Neural cell (in vitro differentiated cells): ENCODE results near the gene IFNA14. TPM values are rescaled to one million over a fixed set of nuclear protein-coding genes. Genes with fewer than 3 reads are reported as not detected.
"Not testable (repeated sequence)": the region's sequence is repeated elsewhere in the genome, so short reads cannot be mapped to it uniquely, and the experiment has no call there.

ENCODE experiments used
- H2AFZ ChIP-seq: fragments of 200-600, 300-800 bp; sonication (generic), shearing (Covaris generic); 2 replicates; pipeline ENCODE4 v1.6.0; 2014; ENCODE audit warnings: low read depth, mild to moderate bottlenecking, antibody characterized with exemption, low read length, moderate library complexity
- H3F3A ChIP-seq: fragments of 200-600 bp; shearing (Covaris generic); 2 replicates; pipeline ENCODE4 v1.6.1; 2016; ENCODE audit warnings: mild to moderate bottlenecking, moderate library complexity, mixed read lengths, antibody characterized with exemption, low read length; ENCODE audit not compliant: insufficient read depth, poor library complexity, severe bottlenecking
- H3K27ac ChIP-seq: fragments of 200-600, 300-800 bp; sonication (generic), shearing (Covaris generic); 2 replicates; pipeline ENCODE4 v1.5.1; 2014; ENCODE audit warnings: mild to moderate bottlenecking, low read length, moderate library complexity
- H3K27me3 ChIP-seq: fragments of 300-800, 200-600 bp; sonication (generic), shearing (Covaris generic); 2 replicates; pipeline ENCODE4 v1.6.0; 2014; ENCODE audit warnings: mild to moderate bottlenecking, low read depth, low read length, moderate library complexity; ENCODE audit not compliant: insufficient read depth
- H3K36me3 ChIP-seq: fragments of 300-800, 200-600 bp; sonication (generic), shearing (Covaris generic); 2 replicates; pipeline ENCODE4 v1.5.1; 2014; ENCODE audit warnings: mild to moderate bottlenecking, antibody characterized with exemption, low read length, moderate library complexity; ENCODE audit not compliant: insufficient read depth
- H3K4me2 ChIP-seq: fragments of 300-800, 200-600 bp; sonication (generic), shearing (Covaris generic); 2 replicates; pipeline ENCODE4 v1.6.0; 2014; ENCODE audit warnings: mild to moderate bottlenecking, low read length
- H3K4me3 ChIP-seq: fragments of 300-800, 200-600 bp; sonication (generic), shearing (Covaris generic); 2 replicates; pipeline ENCODE4 v1.5.1; 2014; ENCODE audit warnings: mild to moderate bottlenecking, low read length, moderate library complexity
- H3K79me2 ChIP-seq: fragments of 200-600 bp; shearing (Covaris generic); replicated peaks from 2 replicates; pipeline ENCODE4 v1.6.0; 2014; ENCODE audit warnings: mild to moderate bottlenecking, low read length, moderate library complexity; ENCODE audit not compliant: insufficient read depth
- H3K9ac ChIP-seq: fragments of 300-800, 200-600 bp; sonication (generic), shearing (Covaris generic); 2 replicates; pipeline ENCODE4 v1.6.1; 2016; ENCODE audit warnings: mild to moderate bottlenecking, low read length, mixed read lengths
- H3K9me2 ChIP-seq: fragments of 200-600 bp; shearing (Covaris generic); 2 replicates; pipeline ENCODE4 v1.6.1; 2016; ENCODE audit warnings: mild to moderate bottlenecking, low read length, mixed read lengths; ENCODE audit not compliant: insufficient read depth
- H3K9me3 ChIP-seq: fragments of 200-600, 300-800 bp; sonication (generic), shearing (Covaris generic); 2 replicates; pipeline ENCODE4 v1.6.1; 2016; ENCODE audit warnings: mild to moderate bottlenecking, mixed run types, low read length, moderate library complexity, mixed read lengths
- H4K20me1 ChIP-seq: fragments of 200-600 bp; shearing (Covaris generic); 2 replicates; pipeline ENCODE4 v1.6.1; 2016; ENCODE audit warnings: mild to moderate bottlenecking, mixed run types; ENCODE audit not compliant: insufficient read depth
- EP300 ChIP-seq: fragments of 450-650 bp; conservative IDR thresholded peaks from 2 replicates; pipeline ENCODE4 v1.6.1; 2014; ENCODE audit warnings: antibody characterized with exemption, mild to moderate bottlenecking, moderate library complexity; ENCODE audit not compliant: poor library complexity, severe bottlenecking
- EZH2 ChIP-seq: fragments of 200-600, 300-800 bp; shearing (Covaris generic), sonication (generic); IDR thresholded peaks from 2 replicates; pipeline ENCODE4 v1.6.1; 2014; ENCODE audit warnings: antibody characterized with exemption, low read length, borderline replicate concordance, mild to moderate bottlenecking; ENCODE audit not compliant: insufficient read depth, poor library complexity, severe bottlenecking
- MXI1 ChIP-seq: fragments of 450-650 bp; conservative IDR thresholded peaks from 2 replicates; pipeline ENCODE4 v1.6.1; 2014; ENCODE audit warnings: antibody characterized with exemption, mild to moderate bottlenecking; ENCODE audit not compliant: poor library complexity, severe bottlenecking
- POLR2AphosphoS5 ChIP-seq: IDR thresholded peaks from 2 replicates; pipeline ENCODE4 v1.6.1; 2012
- RAD21 ChIP-seq: fragments of 450-650 bp; conservative IDR thresholded peaks from 2 replicates; pipeline ENCODE4 v1.6.1; 2014; ENCODE audit warnings: antibody characterized with exemption, mild to moderate bottlenecking, moderate library complexity
- SMC3 ChIP-seq: fragments of 450-650 bp; conservative IDR thresholded peaks from 2 replicates; pipeline ENCODE4 v1.6.1; 2014; ENCODE audit warnings: antibody characterized with exemption, mild to moderate bottlenecking, moderate library complexity; ENCODE audit not compliant: poor library complexity
- TAF1 ChIP-seq: IDR thresholded peaks from 2 replicates; pipeline ENCODE4 v1.6.1; 2012; ENCODE audit warnings: low read depth
- polyA plus RNA-seq: library from polyadenylated mRNA; depleted of rRNA; stranded (reverse); fragments of >200 nt; gene quantifications from 2 replicates; pipeline ENCODE4 v1.2.3, GENCODE V29; 2014
- TF ChIP-seq, protein P1 (sequence below): fragments of 450-650 bp; IDR thresholded peaks from 2 replicates; pipeline ENCODE4 v1.5.1; 2014; ENCODE audit warnings: antibody characterized with exemption, mild to moderate bottlenecking, moderate library complexity; ENCODE audit not compliant: poor library complexity, severe bottlenecking
- TF ChIP-seq, protein P2 (sequence below): IDR thresholded peaks from 2 replicates; pipeline ENCODE4 v1.6.1; 2012; ENCODE audit warnings: borderline replicate concordance

IFNA14 gene
- polyA plus RNA-seq, 1 donor from 2014 or later, result not detected

DNA sequence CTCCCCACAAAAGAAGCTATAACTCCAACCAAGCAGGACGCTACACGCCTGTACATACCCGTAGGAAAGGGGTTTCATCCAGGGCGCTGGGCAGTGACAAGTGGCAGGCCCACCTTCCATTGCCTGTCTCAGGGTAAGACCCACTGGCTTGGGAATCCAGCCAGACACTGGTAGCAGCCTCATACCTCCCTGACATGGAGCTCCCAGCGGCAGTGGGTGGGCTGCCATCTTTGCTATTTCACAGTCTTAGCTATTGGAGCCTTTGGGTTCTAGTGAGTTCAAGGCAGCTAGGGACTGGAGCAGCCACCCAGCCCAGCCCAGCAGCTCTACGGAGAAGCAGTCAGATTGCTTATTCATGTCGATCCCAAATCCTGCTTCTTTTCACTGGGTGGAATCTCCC is 29.5 kb downstream of the IFNA14 start:
- Histone ChIP-seq H3K9ac (no peak overlapping the region), H3K27me3 (no peaks in the 10 kb centered on the region), H3K36me3 (no peaks in the 10 kb centered on the region), H3K9me3 (no peaks in the 10 kb centered on the region), H3K79me2 (no peaks in the 10 kb centered on the region), H3K4me3 (no peak overlapping the region), H4K20me1 (no peaks in the 10 kb centered on the region), H3K27ac (no peak overlapping the region), H3K9me2 (no peaks in the 10 kb centered on the region), H3K4me2 (no peak overlapping the region), H2AFZ (no peak overlapping the region), H3F3A (no peaks in the 10 kb centered on the region)
- TF ChIP-seq MXI1 (no peak), EZH2 (no peak), EP300 (no peak), SMC3 (no peak), TAF1 (no peak), POLR2AphosphoS5 (no peak), RAD21 (no peak)
- TF ChIP-seq, protein P1, sequence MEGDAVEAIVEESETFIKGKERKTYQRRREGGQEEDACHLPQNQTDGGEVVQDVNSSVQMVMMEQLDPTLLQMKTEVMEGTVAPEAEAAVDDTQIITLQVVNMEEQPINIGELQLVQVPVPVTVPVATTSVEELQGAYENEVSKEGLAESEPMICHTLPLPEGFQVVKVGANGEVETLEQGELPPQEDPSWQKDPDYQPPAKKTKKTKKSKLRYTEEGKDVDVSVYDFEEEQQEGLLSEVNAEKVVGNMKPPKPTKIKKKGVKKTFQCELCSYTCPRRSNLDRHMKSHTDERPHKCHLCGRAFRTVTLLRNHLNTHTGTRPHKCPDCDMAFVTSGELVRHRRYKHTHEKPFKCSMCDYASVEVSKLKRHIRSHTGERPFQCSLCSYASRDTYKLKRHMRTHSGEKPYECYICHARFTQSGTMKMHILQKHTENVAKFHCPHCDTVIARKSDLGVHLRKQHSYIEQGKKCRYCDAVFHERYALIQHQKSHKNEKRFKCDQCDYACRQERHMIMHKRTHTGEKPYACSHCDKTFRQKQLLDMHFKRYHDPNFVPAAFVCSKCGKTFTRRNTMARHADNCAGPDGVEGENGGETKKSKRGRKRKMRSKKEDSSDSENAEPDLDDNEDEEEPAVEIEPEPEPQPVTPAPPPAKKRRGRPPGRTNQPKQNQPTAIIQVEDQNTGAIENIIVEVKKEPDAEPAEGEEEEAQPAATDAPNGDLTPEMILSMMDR, result no peak
- TF ChIP-seq, protein P2, sequence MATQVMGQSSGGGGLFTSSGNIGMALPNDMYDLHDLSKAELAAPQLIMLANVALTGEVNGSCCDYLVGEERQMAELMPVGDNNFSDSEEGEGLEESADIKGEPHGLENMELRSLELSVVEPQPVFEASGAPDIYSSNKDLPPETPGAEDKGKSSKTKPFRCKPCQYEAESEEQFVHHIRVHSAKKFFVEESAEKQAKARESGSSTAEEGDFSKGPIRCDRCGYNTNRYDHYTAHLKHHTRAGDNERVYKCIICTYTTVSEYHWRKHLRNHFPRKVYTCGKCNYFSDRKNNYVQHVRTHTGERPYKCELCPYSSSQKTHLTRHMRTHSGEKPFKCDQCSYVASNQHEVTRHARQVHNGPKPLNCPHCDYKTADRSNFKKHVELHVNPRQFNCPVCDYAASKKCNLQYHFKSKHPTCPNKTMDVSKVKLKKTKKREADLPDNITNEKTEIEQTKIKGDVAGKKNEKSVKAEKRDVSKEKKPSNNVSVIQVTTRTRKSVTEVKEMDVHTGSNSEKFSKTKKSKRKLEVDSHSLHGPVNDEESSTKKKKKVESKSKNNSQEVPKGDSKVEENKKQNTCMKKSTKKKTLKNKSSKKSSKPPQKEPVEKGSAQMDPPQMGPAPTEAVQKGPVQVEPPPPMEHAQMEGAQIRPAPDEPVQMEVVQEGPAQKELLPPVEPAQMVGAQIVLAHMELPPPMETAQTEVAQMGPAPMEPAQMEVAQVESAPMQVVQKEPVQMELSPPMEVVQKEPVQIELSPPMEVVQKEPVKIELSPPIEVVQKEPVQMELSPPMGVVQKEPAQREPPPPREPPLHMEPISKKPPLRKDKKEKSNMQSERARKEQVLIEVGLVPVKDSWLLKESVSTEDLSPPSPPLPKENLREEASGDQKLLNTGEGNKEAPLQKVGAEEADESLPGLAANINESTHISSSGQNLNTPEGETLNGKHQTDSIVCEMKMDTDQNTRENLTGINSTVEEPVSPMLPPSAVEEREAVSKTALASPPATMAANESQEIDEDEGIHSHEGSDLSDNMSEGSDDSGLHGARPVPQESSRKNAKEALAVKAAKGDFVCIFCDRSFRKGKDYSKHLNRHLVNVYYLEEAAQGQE, result no peak

DNA sequence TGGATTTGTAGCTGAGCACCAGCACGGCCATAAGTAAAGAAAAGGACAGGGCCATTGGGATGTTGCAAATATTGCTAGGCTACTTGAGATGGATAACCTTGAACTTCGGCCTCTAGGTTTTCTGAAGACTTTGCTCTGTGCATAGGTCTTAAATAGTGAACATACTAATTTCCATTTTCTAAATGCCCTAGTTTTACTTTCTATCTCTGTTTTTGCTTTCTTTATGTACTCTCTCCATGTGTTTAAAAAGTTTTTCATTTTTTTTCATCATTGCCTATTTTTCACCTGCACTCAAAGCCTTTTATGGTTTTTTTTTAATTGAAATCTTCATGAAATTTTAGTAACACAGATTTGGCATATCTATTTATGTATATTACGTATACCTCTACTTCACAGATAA is 32.8 kb downstream of the IFNA14 start, which contains the start of gene IFNA10:
Gene IFNA10 (minus strand): TSS at position 101 of the 400 bp plus-strand sequence. CDS start 46 bp downstream, at position 55.
- not testable (repeated sequence) for H3K79me2 ChIP-seq, H3K4me3 ChIP-seq, H3K27ac ChIP-seq, H2AFZ ChIP-seq, H3K9me2 ChIP-seq, H4K20me1 ChIP-seq, H3K27me3 ChIP-seq, H3K9me3 ChIP-seq, H3K4me2 ChIP-seq, H3K36me3 ChIP-seq, H3K9ac ChIP-seq, H3F3A ChIP-seq

DNA sequence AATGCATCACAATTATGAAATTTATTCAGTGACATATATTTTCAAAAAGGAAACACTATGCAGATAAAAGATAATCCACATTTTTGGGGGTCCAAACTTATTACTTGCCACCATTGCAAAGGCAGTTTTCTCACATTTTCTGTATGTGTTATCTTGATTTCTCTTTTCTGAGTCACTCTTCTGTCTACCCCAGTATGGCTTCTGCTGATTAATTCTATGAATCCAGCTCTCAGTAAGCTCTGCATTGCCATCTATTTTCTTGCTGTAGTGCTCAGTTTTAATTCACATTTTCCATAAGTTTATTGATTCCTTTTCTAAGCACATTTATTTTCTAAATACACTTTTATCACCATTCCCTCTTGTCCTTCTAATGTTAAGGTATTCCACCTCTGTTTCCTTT is 34.6 kb downstream of the IFNA14 start:
- no peaks in the 10 kb centered on the region for H3K36me3 ChIP-seq
- H3K9me2 ChIP-seq, result no peaks in the 10 kb centered on the region
- H3K9me3 ChIP-seq, result no peaks in the 10 kb centered on the region
- TF ChIP-seq EP300 (no peak), TAF1 (no peak), POLR2AphosphoS5 (no peak), MXI1 (no peak), EZH2 (no peak), SMC3 (no peak), RAD21 (no peak)
- TF ChIP-seq, protein P1, result no peak
- TF ChIP-seq, protein P2, result no peak
- H3K27me3 ChIP-seq, result no peaks in the 10 kb centered on the region
- no peak overlapping the region for H3K9ac ChIP-seq
- H3K4me3 ChIP-seq, result no peak overlapping the region
- H3K4me2 ChIP-seq, result no peak overlapping the region
- no peaks in the 10 kb centered on the region for H3K79me2 ChIP-seq
- no peak overlapping the region for H3K27ac ChIP-seq
- H3F3A ChIP-seq, result no peaks in the 10 kb centered on the region
- H4K20me1 ChIP-seq, result no peaks in the 10 kb centered on the region
- H2AFZ ChIP-seq, result no peak overlapping the region
